DMS79 treated with DMSO at 0.1 percent for 48 hours (cell line): ENCODE data around the gene NEMP1.
"Not testable (repeated sequence)": the region's sequence is repeated elsewhere in the genome, so short reads cannot be mapped to it uniquely, and the experiment has no call there.

Experiments
- DNase-seq: peaks from one replicate; lab custom pipeline; 2025; lab: John Stamatoyannopoulos, UW

NEMP1 gene, protein sequence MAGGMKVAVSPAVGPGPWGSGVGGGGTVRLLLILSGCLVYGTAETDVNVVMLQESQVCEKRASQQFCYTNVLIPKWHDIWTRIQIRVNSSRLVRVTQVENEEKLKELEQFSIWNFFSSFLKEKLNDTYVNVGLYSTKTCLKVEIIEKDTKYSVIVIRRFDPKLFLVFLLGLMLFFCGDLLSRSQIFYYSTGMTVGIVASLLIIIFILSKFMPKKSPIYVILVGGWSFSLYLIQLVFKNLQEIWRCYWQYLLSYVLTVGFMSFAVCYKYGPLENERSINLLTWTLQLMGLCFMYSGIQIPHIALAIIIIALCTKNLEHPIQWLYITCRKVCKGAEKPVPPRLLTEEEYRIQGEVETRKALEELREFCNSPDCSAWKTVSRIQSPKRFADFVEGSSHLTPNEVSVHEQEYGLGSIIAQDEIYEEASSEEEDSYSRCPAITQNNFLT

DNA sequence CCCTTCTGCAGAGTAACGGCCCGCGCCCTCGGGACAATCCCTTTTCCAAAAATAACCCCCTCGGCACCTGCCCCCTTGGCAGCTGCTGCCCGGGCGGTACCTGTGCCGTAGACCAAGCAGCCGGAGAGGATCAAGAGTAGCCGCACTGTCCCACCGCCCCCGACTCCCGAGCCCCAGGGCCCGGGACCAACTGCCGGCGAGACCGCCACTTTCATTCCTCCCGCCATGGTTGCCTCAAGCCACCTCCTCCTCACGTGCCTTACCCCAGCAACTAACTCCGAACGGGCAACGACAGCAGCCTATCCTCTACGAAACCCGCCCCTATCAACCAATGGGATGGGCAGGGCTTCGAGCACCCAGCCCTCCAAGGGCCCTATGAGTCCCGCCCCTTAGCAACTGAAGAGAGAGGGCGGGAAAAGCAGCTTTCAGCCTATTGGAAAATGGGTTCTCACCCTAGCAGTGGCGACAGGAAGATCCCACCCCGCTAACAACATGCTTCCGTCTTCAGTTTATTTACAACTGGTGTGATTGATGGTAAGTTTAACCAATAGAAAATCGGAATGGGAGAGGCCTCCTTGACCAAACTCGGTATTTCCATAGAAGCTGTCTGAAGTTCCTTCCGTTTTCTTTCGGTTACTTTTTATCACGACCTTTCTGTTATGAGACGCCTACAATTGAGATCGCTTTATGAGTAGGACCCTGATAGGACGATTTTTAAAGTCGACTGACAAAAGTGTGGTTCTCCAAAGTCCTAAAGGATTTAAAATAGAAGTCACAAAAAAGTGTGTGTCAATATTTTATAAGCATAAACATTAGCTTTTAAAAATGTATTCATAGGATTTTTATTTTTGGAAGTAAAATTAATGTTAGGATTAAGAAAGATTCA is at the start of gene NEMP1:
Gene NEMP1, minus strand, starts transcription at position 273 of the 886 bp plus-strand sequence. Its CDS starts 46 bp downstream, at position 227.
- peak; percentile 100 for DNase-seq

DNA sequence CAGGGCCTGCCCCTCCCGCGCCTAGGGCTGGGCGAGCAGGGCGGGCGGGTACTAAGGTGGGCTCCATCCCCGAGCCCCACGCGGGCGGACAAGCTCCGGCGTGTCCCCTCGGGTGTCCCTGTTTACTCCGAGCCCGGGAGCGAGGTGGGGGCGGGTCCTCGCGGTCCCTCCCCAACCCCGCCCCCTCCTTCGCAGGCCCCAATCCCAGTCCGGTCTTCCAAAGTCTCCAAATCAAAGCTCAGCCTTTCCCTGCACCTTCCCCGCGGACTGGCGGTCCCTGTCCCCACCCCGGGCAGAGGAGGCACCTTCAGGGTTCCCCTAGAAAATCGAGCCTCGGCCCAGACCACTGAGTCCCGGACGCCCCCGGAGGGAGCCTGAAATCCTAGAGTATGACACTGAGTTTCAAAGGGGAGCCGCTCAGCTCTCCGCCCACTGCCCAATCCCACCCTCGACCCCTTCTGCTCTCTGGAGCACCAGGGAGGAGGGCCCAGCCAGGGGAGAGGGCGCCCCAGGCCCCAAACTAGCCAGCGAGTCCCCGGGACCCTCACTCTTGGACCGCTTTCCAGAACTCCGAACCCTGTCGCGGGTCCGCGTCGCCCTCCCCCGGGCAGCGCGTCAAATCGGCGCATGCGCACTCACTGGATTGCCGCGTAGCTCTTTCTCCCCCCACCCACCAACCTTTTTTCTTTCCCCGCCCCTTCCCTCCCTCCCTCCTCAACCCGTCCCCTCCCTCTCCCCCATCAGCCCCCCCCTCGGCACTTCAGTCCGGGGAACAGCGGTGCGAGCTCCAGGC is 49.3 kb upstream of the NEMP1 start, which contains the start of gene LRP1:
Gene LRP1, plus strand, starts transcription at position 758 of the 793 bp plus-strand sequence. CDS start 482 bp downstream, outside the sequence.
- DNase-seq, result peak; percentile 42

DNA sequence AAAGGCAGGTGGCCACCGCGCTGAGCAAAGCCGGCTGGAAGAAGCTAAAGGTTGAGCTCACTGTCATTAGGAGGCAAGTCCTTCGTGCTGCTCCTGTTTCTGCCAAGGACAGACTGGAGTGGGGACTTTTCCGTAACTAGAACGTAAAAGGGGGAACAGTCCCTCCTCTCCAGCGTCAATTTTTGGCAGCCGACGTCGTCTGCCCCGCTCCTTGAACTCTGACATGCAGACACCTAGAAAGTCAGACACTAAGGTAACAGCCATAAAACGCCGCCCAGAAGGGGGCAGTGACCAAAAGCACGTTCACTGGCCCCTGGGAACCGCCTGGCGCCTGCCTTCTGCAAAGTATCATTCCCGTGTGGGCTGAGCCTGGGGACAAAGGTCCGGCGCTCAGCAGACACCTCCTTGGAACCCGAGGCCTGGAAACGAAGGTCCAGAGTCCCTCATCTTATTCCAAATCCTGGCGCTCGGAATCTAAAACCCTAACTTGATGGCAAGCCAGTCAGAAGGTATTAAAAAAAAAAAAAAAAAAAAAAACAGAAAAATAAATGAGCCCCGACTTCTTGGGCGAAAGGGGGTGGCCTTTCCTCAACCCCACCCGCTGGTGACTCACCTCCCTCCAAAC is 48.6 kb upstream of the NEMP1 start:
- DNase-seq, result no peak

DNA sequence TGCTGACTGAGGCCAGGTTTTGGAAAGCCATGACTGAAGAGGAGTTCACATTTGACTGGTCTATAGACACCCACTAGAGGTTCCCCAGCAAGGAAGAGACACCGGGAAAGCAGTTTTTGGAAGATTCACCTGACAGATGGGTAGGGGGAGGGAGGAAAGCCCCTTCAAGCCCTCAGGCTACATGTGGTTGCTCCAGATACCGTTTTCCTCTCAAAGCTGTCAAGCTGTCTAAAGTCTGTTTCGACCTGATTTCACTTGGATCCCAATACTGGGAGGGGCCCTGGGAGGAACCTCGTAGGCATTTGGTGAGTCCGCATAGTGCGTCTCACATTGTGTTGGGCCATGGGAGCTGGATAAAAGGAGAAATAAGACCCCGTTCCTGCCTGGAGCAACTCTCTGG is 48.0 kb upstream of the NEMP1 start:
- no peak for DNase-seq

DNA sequence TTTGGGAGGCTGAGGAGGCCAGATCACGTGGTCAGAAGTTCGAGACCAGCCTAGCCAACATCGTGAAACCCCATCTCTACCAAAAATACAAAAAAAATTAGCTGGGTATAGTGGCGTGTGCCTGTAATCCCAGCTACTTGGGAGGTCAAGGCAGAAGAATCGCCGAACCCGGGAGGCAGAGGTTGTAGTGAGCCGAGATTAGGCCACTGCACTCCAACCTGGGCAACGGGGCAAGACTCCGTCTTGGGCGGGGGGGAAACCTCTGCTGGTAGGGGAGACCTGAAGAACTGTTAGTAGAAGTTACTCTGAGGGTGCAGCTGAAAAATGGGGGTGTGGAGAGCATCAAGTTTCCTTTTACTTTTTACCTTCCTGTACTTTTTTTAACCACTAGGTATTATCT is 47.5 kb upstream of the NEMP1 start:
- no peak for DNase-seq

DNA sequence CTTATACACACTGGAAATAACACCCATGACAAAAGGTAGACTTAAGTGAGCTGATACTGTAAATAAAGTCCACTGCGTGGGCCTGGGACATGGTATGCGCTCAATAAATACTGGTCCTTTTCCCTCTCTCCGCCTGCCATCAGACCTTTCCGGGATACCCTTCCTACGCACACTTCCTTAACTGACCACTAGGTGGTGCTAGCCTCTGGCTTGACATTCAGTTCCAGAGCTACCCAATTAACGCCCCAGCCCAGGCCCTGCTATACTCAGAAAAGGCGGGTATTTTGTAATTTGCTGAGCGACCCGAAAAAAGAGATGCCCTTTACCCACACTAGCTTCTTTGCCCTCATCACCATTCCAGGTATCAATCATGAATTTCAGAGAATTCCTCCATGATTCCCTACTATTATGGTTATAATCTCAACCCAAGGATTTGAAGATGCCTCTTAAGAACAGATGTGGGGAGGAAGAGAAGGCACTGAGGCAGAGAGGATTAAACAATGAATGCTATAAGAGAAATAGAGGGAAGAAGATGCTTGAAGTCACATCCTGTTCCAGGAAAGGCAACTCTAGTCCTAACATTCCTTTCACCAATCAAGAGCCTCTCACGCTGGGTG is 45.8 kb upstream of the NEMP1 start:
- peak; percentile 36 for DNase-seq

DNA sequence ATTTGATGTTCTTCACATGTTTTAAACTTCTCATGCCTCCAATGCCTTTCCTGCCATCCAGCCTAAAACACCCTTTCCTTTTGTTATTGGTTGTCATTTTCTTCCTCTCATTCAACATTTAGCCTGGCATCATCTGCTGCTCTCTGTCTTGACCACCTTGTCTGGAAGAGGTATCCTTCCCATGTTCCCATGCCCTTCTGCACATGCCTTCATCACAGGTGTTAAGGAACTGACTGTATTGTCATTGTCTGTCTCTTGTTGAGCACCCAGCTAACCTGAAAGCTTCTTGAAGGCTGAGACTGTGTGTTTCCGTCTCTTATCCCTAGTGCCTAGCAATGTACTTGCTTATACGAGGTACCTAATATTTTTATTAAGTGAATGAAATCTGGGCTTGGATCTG is 45.2 kb upstream of the NEMP1 start:
- DNase-seq, result no peak

DNA sequence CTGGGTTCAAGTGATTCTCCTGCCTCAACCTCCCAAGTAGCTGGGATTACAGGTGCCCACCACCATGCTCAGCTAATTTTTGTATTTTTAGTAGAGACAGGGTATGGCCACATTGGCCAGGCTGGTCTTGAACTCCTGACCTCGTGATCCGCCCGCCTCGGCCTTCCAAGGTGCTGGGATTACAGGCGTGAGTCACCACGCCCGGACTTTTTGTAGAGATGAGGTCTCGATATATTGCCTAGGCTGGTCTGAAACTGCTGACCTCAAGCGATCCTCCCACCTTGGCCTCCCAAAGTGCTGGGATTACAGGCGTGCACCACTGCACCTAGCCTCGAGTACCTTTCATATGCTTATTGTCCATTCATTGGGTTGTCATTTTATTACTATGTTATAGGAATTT is 42.1 kb upstream of the NEMP1 start:
- DNase-seq, result not testable (repeated sequence)

DNA sequence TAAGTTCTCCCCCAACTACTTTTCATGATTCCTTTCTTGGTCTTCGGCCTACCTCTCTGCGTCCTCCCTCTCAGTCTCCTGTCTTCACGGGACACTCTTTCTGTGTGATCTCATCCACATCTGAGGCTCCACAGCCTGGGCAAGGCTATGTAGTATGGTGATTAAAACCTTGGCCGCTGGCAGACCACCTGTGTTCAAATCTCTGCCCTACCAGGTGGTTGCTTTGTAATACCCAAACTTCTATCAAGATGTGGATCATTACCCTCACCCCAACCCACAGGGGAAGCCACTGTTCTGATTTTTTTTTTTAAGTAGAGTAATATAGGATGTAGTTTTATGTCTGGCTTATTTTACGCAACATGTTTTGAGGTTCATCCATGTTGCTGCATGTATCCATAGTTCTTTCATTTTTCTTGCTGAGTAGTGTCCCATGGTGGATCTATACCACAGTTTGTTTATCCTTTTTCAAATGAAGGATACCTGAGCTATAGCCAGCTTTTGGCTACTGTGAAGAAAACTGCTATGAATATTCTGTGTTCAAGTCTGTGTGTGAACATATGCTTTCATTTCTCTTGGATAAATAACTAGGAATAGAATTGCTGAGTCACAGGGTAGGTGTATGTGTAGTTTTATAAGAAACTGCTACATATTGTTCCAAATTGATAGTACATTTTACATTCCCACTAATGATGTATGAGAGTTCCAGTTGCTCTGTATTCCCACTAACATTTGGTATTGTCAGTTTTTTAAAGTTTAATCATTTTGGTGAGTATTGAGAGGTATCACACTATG is 40.9 kb upstream of the NEMP1 start:
- no peak for DNase-seq

DNA sequence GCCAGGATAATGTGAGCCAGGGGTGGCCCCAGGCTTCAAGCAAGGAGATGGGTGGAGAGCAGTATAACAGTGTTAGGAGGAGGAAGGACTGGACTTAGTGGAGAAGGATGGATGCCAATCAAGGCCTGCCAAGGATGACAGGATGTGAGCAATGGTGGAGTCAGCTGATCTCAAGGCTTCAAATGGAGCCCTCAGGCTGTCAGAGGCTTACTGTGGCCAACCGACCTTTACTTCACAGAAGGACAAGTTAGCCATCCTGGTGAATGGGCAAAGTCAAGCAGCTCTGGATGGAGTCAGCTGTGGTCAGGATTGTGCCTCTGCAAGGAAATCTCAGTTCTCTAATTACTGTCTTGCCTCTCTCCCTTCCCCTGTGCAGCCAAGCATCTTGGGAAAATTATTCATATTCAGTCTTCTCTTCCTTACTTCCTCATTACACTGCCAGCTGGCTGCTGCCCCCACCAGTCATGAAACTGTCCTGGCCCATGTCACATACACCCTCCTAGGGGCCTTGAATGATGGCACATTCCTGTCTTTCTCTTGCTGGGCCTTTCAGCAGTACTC is 40.2 kb upstream of the NEMP1 start:
- DNase-seq, result no peak

DNA sequence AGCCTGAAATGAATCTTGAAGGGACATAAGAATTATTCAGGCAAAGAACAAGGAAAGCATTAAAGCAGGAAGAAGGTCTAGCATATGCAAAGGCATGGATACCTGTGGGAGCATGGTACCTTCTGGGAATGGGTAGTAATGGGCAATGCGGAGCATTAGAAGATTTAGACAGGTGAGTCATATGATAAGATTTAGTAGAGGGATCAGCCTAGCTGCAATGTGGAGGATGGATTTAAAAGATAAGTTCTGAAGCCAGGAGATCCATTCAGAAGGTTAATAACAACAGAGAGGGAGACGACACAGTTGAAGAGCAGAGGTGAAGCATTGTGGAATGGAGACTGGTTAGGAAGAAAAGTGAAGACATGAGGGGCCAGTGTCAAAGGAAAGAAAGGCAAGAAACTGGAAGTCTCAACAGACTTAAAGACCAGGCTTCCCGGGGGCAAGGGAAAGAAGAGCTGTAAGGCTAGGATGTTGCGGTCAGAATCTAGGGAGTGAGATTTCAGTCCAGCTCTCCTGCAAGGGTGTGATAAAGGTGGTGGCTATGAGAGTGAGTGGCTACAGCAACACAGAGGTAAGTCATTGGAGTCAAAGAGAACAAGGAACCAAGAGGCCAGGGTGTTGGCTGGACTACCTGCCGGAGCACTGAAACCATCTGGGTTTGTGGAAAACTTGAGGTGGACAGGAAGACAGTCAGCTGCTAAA is 38.1 kb upstream of the NEMP1 start:
- no peak for DNase-seq

DNA sequence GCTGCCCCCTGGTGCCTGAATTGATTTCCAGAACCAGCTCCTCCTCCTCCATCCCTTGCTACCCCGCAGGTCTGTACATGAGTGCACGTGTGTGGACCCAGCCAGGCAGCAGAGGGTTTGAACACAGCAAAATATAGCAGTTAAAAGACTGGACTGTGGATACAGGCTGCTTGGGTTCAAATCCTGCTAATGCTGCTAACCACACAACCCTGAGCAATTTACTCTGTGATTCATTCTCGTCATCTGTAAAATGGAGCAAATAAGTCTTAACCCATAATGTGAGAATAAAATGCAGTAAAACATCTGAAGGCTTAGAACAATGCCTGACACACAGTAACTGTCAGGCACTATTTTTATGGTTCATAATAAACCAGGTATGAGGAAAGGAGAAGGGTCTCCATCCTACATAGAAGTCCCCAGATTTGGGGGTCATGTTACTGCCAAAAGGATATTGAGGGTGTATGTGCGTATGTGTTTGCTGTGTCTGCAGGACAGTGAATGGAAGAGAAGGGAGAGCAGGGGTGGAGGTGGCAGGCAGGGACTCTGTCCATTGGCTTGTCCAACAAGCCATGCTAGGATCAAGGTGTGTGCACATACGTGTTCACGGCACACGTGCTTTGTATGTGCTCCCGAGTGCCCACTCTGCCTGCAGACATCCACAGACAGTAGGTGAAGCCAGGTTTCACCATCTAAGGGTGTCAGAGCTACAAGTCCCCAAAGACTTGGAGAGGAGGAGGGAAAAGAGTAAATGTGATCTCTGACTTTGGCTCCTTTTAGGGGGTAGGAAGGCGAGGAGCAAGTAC is 34.1 kb upstream of the NEMP1 start:
- DNase-seq, result no peak

DNA sequence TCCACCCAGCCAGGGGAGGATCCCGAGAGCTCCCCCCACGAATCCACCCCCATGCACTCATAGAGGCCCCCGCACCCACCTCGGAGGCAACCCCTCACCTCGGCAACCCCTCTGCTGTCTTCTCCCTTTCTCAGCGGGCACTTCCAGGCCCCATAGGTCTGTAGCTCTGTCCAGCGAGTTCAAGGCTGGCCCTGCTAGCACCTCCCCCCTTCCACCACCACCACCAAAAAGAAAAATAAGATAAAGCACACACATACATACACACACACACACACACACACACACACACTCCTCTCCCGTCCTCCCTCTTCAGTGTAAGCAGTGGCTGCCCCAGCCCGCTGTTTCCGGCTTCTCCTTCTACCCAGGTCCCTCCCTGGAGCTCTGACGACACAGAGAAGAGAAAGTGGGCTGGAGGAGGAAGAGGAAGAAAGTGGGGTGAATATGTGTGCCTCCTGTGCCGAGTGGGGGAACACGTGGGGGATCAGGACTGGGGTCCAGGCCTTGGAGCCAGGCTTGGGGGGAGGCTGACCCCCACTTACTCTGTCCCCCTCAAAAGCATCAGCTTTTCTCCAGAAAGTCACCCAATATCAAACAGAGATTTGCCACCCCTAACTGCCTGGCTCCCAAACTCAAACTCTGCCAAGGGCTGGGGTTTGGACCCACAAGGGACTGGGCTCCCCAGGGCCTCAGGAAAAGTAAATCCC is 32.6 kb upstream of the NEMP1 start, which contains the start of gene STAT6:
Gene STAT6, minus strand, starts transcription at position 332 of the 704 bp plus-strand sequence. CDS start 3,084 bp downstream, outside the sequence.
- peak; percentile 39 for DNase-seq

DNA sequence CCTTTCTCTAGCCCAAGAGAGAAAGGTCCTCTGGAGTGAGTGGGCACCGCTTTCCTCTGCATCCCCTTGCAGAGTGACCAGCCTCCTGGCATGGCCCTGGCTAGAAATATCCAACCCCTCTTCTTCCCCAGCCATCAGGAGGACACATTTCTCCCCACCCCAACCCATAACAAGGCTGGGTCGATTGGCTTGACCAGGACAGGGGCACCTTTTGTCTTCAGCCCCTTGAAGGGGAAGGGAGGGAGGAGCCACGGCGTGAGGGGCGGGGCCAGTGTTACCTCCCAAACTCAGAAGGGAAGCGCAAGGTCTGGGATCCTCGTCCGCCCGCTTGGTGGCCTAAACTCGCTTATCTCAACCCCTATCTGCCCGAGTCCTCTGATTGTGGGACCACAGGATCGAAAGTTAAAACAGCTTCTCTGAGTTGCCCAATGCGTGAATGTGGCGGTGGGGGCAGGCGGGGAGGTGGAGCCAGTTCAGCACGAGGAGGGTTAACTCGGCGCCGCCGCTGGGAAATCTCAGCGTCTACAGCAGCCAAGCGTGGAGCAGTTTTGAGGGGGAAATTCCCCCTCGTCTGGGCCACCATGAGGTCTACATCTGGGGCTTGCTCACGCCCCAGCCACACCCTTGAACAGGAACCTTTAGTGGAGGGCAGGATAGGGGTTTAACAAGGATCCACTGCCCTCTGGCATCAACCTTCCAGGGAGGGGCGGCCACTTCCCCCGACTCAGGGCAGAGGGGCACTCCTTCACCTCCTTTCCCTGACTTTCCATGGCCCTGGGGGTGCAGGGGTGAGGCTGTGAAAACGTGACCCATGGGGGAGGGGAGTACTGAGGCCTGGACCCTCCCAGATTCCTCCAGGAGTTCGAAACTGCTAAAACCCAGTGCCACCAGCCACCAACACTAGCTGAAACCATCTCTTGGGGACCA is 31.8 kb upstream of the NEMP1 start:
- peak; percentile 23 for DNase-seq

DNA sequence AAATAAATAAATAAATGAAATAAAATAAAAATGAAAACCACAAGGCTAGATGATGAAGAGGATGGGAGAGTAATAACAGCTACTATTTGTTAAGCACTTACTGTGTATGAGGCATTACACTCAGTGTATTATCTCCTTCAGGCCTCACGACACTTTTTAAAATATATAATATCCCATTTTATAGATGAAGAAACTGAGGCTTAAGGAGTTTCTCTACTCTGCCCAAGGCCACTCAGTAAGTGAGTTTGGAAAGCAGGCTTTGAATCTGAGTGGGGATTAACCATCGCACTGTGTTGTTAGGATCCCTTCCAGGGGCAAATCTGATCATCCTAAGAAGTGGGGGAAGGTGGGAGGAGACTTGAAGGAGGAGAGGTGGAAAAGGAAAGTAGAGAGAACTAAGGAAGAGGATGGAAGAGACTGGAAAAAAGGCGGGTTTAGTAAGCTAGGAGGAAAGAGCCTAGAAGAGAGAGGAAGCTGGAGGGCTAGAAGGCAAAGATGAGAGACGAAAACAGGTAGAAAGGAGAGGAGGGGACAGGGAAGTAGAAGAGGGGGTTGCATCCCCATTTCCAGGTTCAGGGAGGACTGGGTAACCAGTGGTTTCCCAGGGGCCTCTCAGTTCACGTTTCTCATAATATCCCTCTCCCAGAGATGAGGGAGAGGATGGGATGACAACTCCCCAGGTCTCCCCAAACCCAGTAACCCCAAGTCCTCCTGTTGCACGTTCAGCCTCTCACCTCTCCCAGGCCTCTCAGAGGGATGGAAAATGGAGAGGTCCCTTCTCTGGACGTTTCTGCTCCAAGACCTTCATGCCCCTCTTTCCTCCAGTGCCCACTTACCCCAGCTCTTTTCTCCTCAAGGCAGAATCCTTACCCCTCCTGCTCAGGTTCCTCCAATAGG is 30.9 kb upstream of the NEMP1 start:
- no peak for DNase-seq
